Right lobe of liver (tissue), 4 donors: ENCODE data around the gene TMEM245.

Source experiments
- CTCF ChIP-seq, 4 donors: fragments of 200-600 bp in 3 of 4; fragments of 450-650 bp in 1 of 4; IDR thresholded peaks; one replicate each; pipeline versions ENCODE4 v1.5.1 to v1.8.0; 2016 to 2022; ENCODE audit warnings: antibody characterized with exemption in 4 of 4, mild to moderate bottlenecking in 2 of 4
- POLR2A ChIP-seq: fragments of 450-650 bp; IDR thresholded peaks from one replicate; pipeline ENCODE4 v1.6.1; 2017; ENCODE audit warnings: antibody characterized with exemption, mild to moderate bottlenecking
- donor health status: DM: no; HTN: no; CAD: no.
- donor health status: DM: no; HTN: no; CAD: no.
- donor health status: DM: no; HTN: yes; CAD: no.

GRCh38 chr9:108983885-108984284 lies 135.9 kb downstream of the TMEM245 start:
- TF ChIP-seq CTCF (IDR thresholded peaks at IDR 0.05) (no peak), POLR2A (no peak)
